BJ (cell line): Measurements from ENCODE around the gene CCDC7. TPM values are rescaled to one million over a fixed set of nuclear protein-coding genes. Genes with fewer than 3 reads are reported as not detected.

ENCODE experiments used
- CTCF ChIA-PET: fragments of 350-600 bp; formaldehyde crosslinking; extraction: SDS; loops from one replicate; lab custom pipeline; 2021; ENCODE audit warnings: antibody characterized with exemption, inconsistent platforms; lab: Yijun Ruan, JAX
- POLR2A ChIA-PET: fragments of 300-600 bp; sonication (Branson Sonifier 250); formaldehyde crosslinking; extraction: SDS; loops from one replicate; lab custom pipeline; 2021; ENCODE audit warnings: antibody characterized with exemption; lab: Charles Lee
- DNase-seq: peaks from one replicate; pipeline ENCODE4 v3.0.0-alpha.2; 2011; ENCODE audit warnings: low read depth
- H3K27me3 ChIP-seq: 2 replicates; pipeline ENCODE4 v1.6.0; 2011; ENCODE audit warnings: low read length; ENCODE audit not compliant: control insufficient read depth, insufficient read depth
- H3K36me3 ChIP-seq: 2 replicates; pipeline ENCODE4 v1.5.1; 2011; ENCODE audit warnings: low read length; ENCODE audit not compliant: control insufficient read depth, insufficient read depth
- H3K4me3 ChIP-seq: 2 replicates; pipeline ENCODE4 v1.5.1; 2011; ENCODE audit warnings: low read depth, mild to moderate bottlenecking, control low read depth, low read length
- CTCF ChIP-seq: IDR thresholded peaks from 2 replicates; pipeline ENCODE4 v1.5.1; 2011; ENCODE audit warnings: low read depth, mild to moderate bottlenecking, control low read depth, inconsistent platforms, low read length, moderate library complexity; ENCODE audit not compliant: insufficient read depth
- polyA plus RNA-seq: library from polyadenylated mRNA; depleted of rRNA; stranded (reverse); fragments of >200 nt; gene quantifications from 2 replicates; pipeline ENCODE4 v1.2.3, GENCODE V29; 2011

CCDC7 gene
- polyA plus RNA-seq, 1 experiment: 0.52 TPM

DNA sequence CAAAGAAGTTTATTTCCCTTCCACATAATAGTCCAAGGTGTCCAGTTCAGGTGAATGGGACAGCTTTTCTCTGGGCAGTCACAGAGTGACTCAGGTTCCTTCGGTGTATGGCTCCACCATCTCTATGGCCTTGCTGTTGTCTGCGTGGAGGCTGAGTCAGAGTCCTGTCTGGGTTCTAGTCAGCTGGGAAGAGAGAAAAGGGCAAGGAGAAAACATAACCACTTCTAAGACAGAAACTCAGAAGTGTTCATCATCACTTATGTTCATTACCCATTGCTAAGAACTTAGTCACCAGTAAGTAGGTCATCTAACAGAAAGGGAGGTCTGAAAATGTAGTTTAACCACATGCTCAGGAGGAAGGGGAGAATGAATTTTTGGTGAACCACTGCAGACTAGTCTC is 32.4 kb upstream of the CCDC7 start:
- Histone ChIP-seq H3K27me3 (no peaks in the 10 kb centered on the region), H3K36me3 (no peaks in the 10 kb centered on the region), H3K4me3 (no peak overlapping the region)
- ChIA-PET POLR2A (no interaction called here), CTCF (interaction anchor here (1.0 to 1.1 kb wide), 2 partner anchors 24 to 29 kb away, joined by 3 read pairs; no protein-coding TSS in a partner anchor)
- no peak for TF ChIP-seq CTCF
- peak; percentile 66 for DNase-seq

DNA sequence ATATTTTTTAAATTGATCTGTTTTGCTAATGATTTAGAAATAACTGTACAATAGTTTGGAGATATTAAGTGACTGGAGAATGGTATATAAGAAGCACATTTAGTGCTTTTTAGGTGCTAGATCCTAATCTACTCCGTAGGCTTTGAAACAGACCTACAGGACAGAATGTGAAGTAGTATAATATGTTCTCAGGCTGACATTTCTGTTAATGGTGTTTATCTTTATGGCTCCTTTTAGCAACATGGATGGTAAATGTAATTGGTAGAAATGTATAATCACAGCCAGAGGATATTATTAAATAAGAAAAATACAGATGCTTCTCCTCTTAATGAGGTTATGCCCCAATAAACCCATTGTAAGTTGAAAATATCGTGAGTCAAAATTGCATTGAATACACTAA is 30.6 kb upstream of the CCDC7 start:
- no peak for DNase-seq
- CTCF ChIA-PET: interaction anchor here (0.7 kb wide), 2 partner anchors 11 to 38 kb away, joined by 3 to 5 read pairs; no protein-coding TSS in a partner anchor
- TF ChIP-seq CTCF: no peak
- POLR2A ChIA-PET: no interaction called here
- H3K36me3 ChIP-seq: no peaks in the 10 kb centered on the region
- no peaks in the 10 kb centered on the region for H3K27me3 ChIP-seq
- no peak overlapping the region for H3K4me3 ChIP-seq

GRCh38 chr10:32417911-32418547 is 27.9 kb upstream of the CCDC7 start:
- Histone ChIP-seq H3K27me3 (no peaks in the 10 kb centered on the region), H3K4me3 (no peak overlapping the region), H3K36me3 (no peaks in the 10 kb centered on the region)
- DNase-seq: peak; percentile 75
- ChIA-PET CTCF (no interaction called here), POLR2A (interaction anchor here (0.6 kb wide), 1 partner anchor 857 kb away, joined by 3 read pairs; no protein-coding TSS in a partner anchor)
- no peak for TF ChIP-seq CTCF

- Histone ChIP-seq H3K4me3 (no peak overlapping the region), H3K36me3 (no peaks in the 10 kb centered on the region), H3K27me3 (no peaks in the 10 kb centered on the region)
- TF ChIP-seq CTCF: no peak
- DNase-seq: no peak
- ChIA-PET POLR2A (no interaction called here), CTCF (no interaction called here)
Measured at GRCh38 chr10:32418572-32418971, 27.4 kb upstream of the CCDC7 start.

- DNase-seq: no peak
- Histone ChIP-seq H3K4me3 (no peak overlapping the region), H3K27me3 (no peaks in the 10 kb centered on the region), H3K36me3 (no peaks in the 10 kb centered on the region)
- POLR2A ChIA-PET: no interaction called here
- CTCF ChIA-PET: no interaction called here
- TF ChIP-seq CTCF: no peak
Measured at GRCh38 chr10:32419615-32420014, 26.3 kb upstream of the CCDC7 start.
